GM12878 (cell line): Measurements from ENCODE around the gene CAMK2N2. TPM values are rescaled to one million over a fixed set of nuclear protein-coding genes. Genes with fewer than 3 reads are reported as not detected.
A peak's percentile ranks its signal among the peaks of the same experiment; 100 is the strongest.

ENCODE experiments used
- ASH2L ChIP-seq: fragments of 300-600, 200-600 bp; sonication (generic); IDR thresholded peaks from 2 replicates; pipeline ENCODE4 v1.6.1; 2017; ENCODE audit warnings: low read depth, mild to moderate bottlenecking, borderline replicate concordance
- BACH1 ChIP-seq: fragments of 450-650 bp; IDR thresholded peaks from 2 replicates; pipeline ENCODE4 v1.6.1; 2017; ENCODE audit warnings: mild to moderate bottlenecking, borderline replicate concordance
- BHLHE40 ChIP-seq, 2 experiments: fragments of 450-650 bp in 1 of 2; IDR thresholded peaks; 2 replicates each; pipeline ENCODE4 v1.6.1; 2011 to 2017; ENCODE audit warnings: low read depth in 2 of 2, borderline replicate concordance in 1 of 2, improper control_type of control experiment in 1 of 2, low read length in 1 of 2, mild to moderate bottlenecking in 1 of 2
- BMI1 ChIP-seq: fragments of 450-650 bp; IDR thresholded peaks from 2 replicates; pipeline ENCODE4 v1.6.1; 2016; ENCODE audit warnings: mild to moderate bottlenecking, moderate library complexity, borderline replicate concordance
- BRCA1 ChIP-seq: IDR thresholded peaks from 2 replicates; pipeline ENCODE4 v1.6.1; 2011; ENCODE audit warnings: low read depth, low read length, improper control_type of control experiment
- CBX3 ChIP-seq: fragments of 200-600 bp; sonication (generic); IDR thresholded peaks from 2 replicates; pipeline ENCODE4 v1.6.1; 2016; ENCODE audit warnings: low read depth, borderline replicate concordance
- CEBPZ ChIP-seq: fragments of 150-350 bp; IDR thresholded peaks from 2 replicates; pipeline ENCODE4 v1.6.1; 2016; ENCODE audit warnings: low read depth, low read length
- CHD4 ChIP-seq: fragments of 200-600 bp; sonication (generic); IDR thresholded peaks from 2 replicates; pipeline ENCODE4 v1.6.1; 2016; ENCODE audit warnings: mild to moderate bottlenecking
- CREM ChIP-seq: IDR thresholded peaks from 2 replicates; pipeline ENCODE4 v1.6.1; 2014; ENCODE audit warnings: antibody characterized with exemption, low read depth
- DPF2 ChIP-seq: fragments of 450-650 bp; IDR thresholded peaks from 2 replicates; pipeline ENCODE4 v1.6.1; 2017; ENCODE audit warnings: mild to moderate bottlenecking
- HCFC1 ChIP-seq: fragments of 150-350 bp; IDR thresholded peaks from 2 replicates; pipeline ENCODE4 v1.6.1; 2014; ENCODE audit warnings: low read length
- HDGF ChIP-seq: fragments of 450-650 bp; IDR thresholded peaks from 2 replicates; pipeline ENCODE4 v1.6.1; 2016; ENCODE audit warnings: antibody characterized with exemption
- NFYA ChIP-seq: IDR thresholded peaks from 2 replicates; pipeline ENCODE4 v1.6.1; 2011; ENCODE audit warnings: low read depth, mild to moderate bottlenecking, low read length, improper control_type of control experiment, borderline replicate concordance
- NR2F1 ChIP-seq: fragments of 450-650 bp; conservative IDR thresholded peaks from 2 replicates; pipeline ENCODE4 v1.6.1; 2017; ENCODE audit warnings: mild to moderate bottlenecking
- RAD51 ChIP-seq: fragments of 450-650 bp; IDR thresholded peaks from 2 replicates; pipeline ENCODE4 v1.6.1; 2016; ENCODE audit warnings: moderate library complexity, mild to moderate bottlenecking, inconsistent platforms
- RUNX3 ChIP-seq: IDR thresholded peaks from 2 replicates; pipeline ENCODE4 v1.6.1; 2012; ENCODE audit warnings: low read length, inconsistent platforms
- SMC3 ChIP-seq: IDR thresholded peaks from 2 replicates; pipeline ENCODE4 v1.6.1; 2011; ENCODE audit warnings: low read length, improper control_type of control experiment, borderline replicate concordance
- STAT3 ChIP-seq: IDR thresholded peaks from 2 replicates; pipeline ENCODE4 v1.6.1; 2011; ENCODE audit warnings: low read depth, low read length, improper control_type of control experiment
- TAF1 ChIP-seq: IDR thresholded peaks from 2 replicates; pipeline ENCODE4 v1.6.1; 2011; ENCODE audit warnings: mild to moderate bottlenecking, low read depth, low read length, borderline replicate concordance
- USF1 ChIP-seq: IDR thresholded peaks from 2 replicates; pipeline ENCODE4 v1.6.1; 2011; ENCODE audit warnings: borderline replicate concordance, low read depth, mild to moderate bottlenecking, moderate library complexity, mixed read lengths, low read length; ENCODE audit not compliant: insufficient read depth; ENCODE audit errors: extremely low read length
- ZNF24 ChIP-seq: fragments of 450-650 bp; IDR thresholded peaks from 2 replicates; pipeline ENCODE4 v1.6.1; 2017; ENCODE audit warnings: antibody characterized with exemption, mild to moderate bottlenecking
- ZNF687 ChIP-seq: fragments of 450-650 bp; IDR thresholded peaks from 2 replicates; pipeline ENCODE4 v1.6.1; 2017; ENCODE audit warnings: mild to moderate bottlenecking, moderate library complexity
- polyA plus RNA-seq, 11 experiments: library from polyadenylated mRNA; depleted of rRNA in 4 of 11; unstranded in 6 of 11; stranded (reverse) in 5 of 11; fragments of >200 nt; fragmentation: Nextera tagmentation in 4 of 11; fragmentation: Illumina TruSeq in 1 of 11; extraction: Ambion mirVana in 4 of 11; extraction: Trizol in 1 of 11; gene quantifications; 1 replicate in 1 of 11; 2 replicates in 10 of 11; pipeline versions ENCODE4 v1.2.1 to v1.2.3, GENCODE V29; 2011 to 2016; ENCODE audit warnings: inconsistent platforms in 2 of 11, missing spikeins in 2 of 11, low read depth in 1 of 11
- total RNA-seq, 4 experiments: library from RNA; depleted of rRNA in 3 of 4; stranded (reverse); fragments of >200 nt in 3 of 4; fragmentation: Illumina TruSeq in 1 of 4; extraction: Trizol in 1 of 4; gene quantifications; 2 replicates each; pipeline versions ENCODE4 v1.2.1 to v1.2.3, GENCODE V29; 2013 to 2021

CAMK2N2 gene
- total and polyA plus RNA-seq, 10 of the 15 experiments (the other 5 are each of a cell fraction or from before 2014, with no cell fraction given), result 0.06 to 1.4 (median 0.45) TPM; not detected in 1

GRCh38 chr3:184229394-184230080 is 31.8 kb downstream of the CAMK2N2 start, which contains the start of gene VWA5B2 (continued):
- TF ChIP-seq ASH2L (no peak), USF1 (no peak), BRCA1 (no peak), TAF1 (no peak), ZNF24 (no peak), RAD51 (no peak), RUNX3 (no peak), HCFC1 (no peak), CBX3 (no peak), CHD4 (no peak), SMC3 (no peak), DPF2 (0 out of 2 replicates have a peak, but pooled peaks have one; percentile 23), CEBPZ (no peak), BHLHE40 (IDR thresholded peaks at IDR 0.05; ENCODE audit: borderline replicate concordance in 1 of 2, low read depth in 2 of 2, low read length in 1 of 2) (peak in 1 of 2 experiments; percentile 71; a peak in 2 of 4 replicates), BMI1 (no peak), BACH1 (no peak), NFYA (no peak), ZNF687 (no peak), STAT3 (no peak), CREM (no peak), NR2F1 (no peak), HDGF (no peak)
